Measurements from ENCODE around the gene PGF. TPM values are rescaled to one million over a fixed set of nuclear protein-coding genes. Genes with fewer than 3 reads are reported as not detected.

The PGF gene
- polyA plus RNA-seq, 1 donor (not counting 4 experiments of a cell fraction or from before 2014, with no cell fraction given) = 16.5 TPM

- no peak for TF ChIP-seq CTCF (optimal IDR thresholded peaks at IDR 0.05 in 1 of 3, IDR thresholded peaks at IDR 0.05 in 1 of 3, conservative IDR thresholded peaks at IDR 0.05 in 1 of 3; ENCODE audit: extremely low read depth in 1 of 3, insufficient read depth in 2 of 3, low read length in 3 of 3)
- TF ChIP-seq EZH2 (IDR thresholded peaks at IDR 0.05; ENCODE audit: low read length) = no peak
- Histone ChIP-seq H3K27me3 (ENCODE audit: control insufficient read depth, extremely low read depth, insufficient read depth, low read length) (no peaks in the 10 kb centered on the region), H3K9me1 (ENCODE audit: control insufficient read depth, extremely low read depth, insufficient read depth, low read length) (no peaks in the 10 kb centered on the region), H2AFZ (ENCODE audit: control insufficient read depth, low read length) (no peak overlapping the region), H3K9ac (ENCODE audit: control insufficient read depth, extremely low read depth, insufficient read depth, low read length) (no peak overlapping the region), H4K20me1 (ENCODE audit: control insufficient read depth, extremely low read depth, insufficient read depth, low read length) (peaks cover 2% of the 10 kb centered on the region), H3K4me2 (ENCODE audit: control insufficient read depth, extremely low read depth, insufficient read depth, low read depth, low read length) (peak overlapping the region; percentile 24), H3K79me2 (ENCODE audit: control insufficient read depth, insufficient read depth, low read length) (no peaks in the 10 kb centered on the region), H3K9me3 (ENCODE audit: control insufficient read depth, low read depth, low read length) (no peaks in the 10 kb centered on the region), H3K36me3 (ENCODE audit: control insufficient read depth in 2 of 2, extremely low read depth in 1 of 2, insufficient read depth in 2 of 2, low read length in 2 of 2) (peaks cover 12 to 20% of the 10 kb centered on the region in 2 experiments), H3K27ac (ENCODE audit: control insufficient read depth, insufficient read depth, low read length) (no peak overlapping the region), H3K4me1 (ENCODE audit: control insufficient read depth, extremely low read depth, insufficient read depth, low read length) (peaks cover 35% of the 10 kb centered on the region), H3K4me3 (ENCODE audit: control insufficient read depth in 2 of 3, extremely low read depth in 1 of 3, insufficient read depth in 2 of 3, low read depth in 1 of 3, low read length in 3 of 3) (no peak overlapping the region)
- FAIRE-seq = no peak
- no peak for DNase-seq (ENCODE audit: low read depth, low spot score)
- dilution Hi-C loops (cut with MboI; ENCODE audit: extremely low pct_ligation_motif_present, low sequenced_read_pairs) = no loop called here
Observed at GRCh38 chr14:74942181-74942580, 13.2 kb downstream of the PGF start.

GRCh38 chr14:74941676-74942097 lies 13.7 kb downstream of the PGF start:
- FAIRE-seq = peak; percentile 55
- no peak for TF ChIP-seq CTCF (optimal IDR thresholded peaks at IDR 0.05 in 1 of 3, IDR thresholded peaks at IDR 0.05 in 1 of 3, conservative IDR thresholded peaks at IDR 0.05 in 1 of 3; ENCODE audit: extremely low read depth in 1 of 3, insufficient read depth in 2 of 3, low read length in 3 of 3)
- no peak for TF ChIP-seq EZH2 (IDR thresholded peaks at IDR 0.05; ENCODE audit: low read length)

More at GRCh38 chr14:74941676-74942097, 13.7 kb downstream of the PGF start:
- no peaks in the 10 kb centered on the region for H3K9me1 ChIP-seq (ENCODE audit: control insufficient read depth, extremely low read depth, insufficient read depth, low read length)
- no peak overlapping the region for H3K9ac ChIP-seq (ENCODE audit: control insufficient read depth, extremely low read depth, insufficient read depth, low read length)
- peaks cover 12 to 15% of the 10 kb centered on the region in 2 experiments for H3K36me3 ChIP-seq (ENCODE audit: control insufficient read depth in 2 of 2, extremely low read depth in 1 of 2, insufficient read depth in 2 of 2, low read length in 2 of 2)
- H3K79me2 ChIP-seq (ENCODE audit: control insufficient read depth, insufficient read depth, low read length) = no peaks in the 10 kb centered on the region
- H4K20me1 ChIP-seq (ENCODE audit: control insufficient read depth, extremely low read depth, insufficient read depth, low read length) = peaks cover under 1% of the 10 kb centered on the region
- no peak overlapping the region for H3K4me3 ChIP-seq (ENCODE audit: control insufficient read depth in 2 of 3, extremely low read depth in 1 of 3, insufficient read depth in 2 of 3, low read depth in 1 of 3, low read length in 3 of 3)
- no peaks in the 10 kb centered on the region for H3K27me3 ChIP-seq (ENCODE audit: control insufficient read depth, extremely low read depth, insufficient read depth, low read length)
- peak overlapping the region; percentile 14 for H2AFZ ChIP-seq (ENCODE audit: control insufficient read depth, low read length)
- peaks cover 30% of the 10 kb centered on the region for H3K4me1 ChIP-seq (ENCODE audit: control insufficient read depth, extremely low read depth, insufficient read depth, low read length)
- H3K27ac ChIP-seq (ENCODE audit: control insufficient read depth, insufficient read depth, low read length) = peak overlapping the region; percentile 29
- no peaks in the 10 kb centered on the region for H3K9me3 ChIP-seq (ENCODE audit: control insufficient read depth, low read depth, low read length)
- dilution Hi-C loops (cut with MboI; ENCODE audit: extremely low pct_ligation_motif_present, low sequenced_read_pairs) = no loop called here
- H3K4me2 ChIP-seq (ENCODE audit: control insufficient read depth, extremely low read depth, insufficient read depth, low read depth, low read length) = peak overlapping the region; percentile 24
- DNase-seq (ENCODE audit: low read depth, low spot score) = no peak

All from keratinocyte (primary cell).